ACC112 (cell line): Measurements from ENCODE around the gene GXYLT1.
"Not testable (repeated sequence)": the region's sequence is repeated elsewhere in the genome, so short reads cannot be mapped to it uniquely, and the experiment has no call there.

Experiments used
- H2AFZ ChIP-seq: fragments of 200-600 bp; sonication (generic); one replicate; pipeline ENCODE4 v1.6.0; 2017; ENCODE audit warnings: antibody characterized with exemption, low read length; ENCODE audit not compliant: unreplicated experiment
- H3K27ac ChIP-seq: fragments of 200-600 bp; sonication (generic); 2 replicates; pipeline ENCODE4 v1.5.1; 2014; ENCODE audit warnings: low read depth, mild to moderate bottlenecking, antibody characterized with exemption, low read length, moderate library complexity
- H3K27me3 ChIP-seq: fragments of 200-600 bp; sonication (generic); 2 replicates; pipeline ENCODE4 v1.6.1; 2014; ENCODE audit warnings: mild to moderate bottlenecking, antibody characterized with exemption, low read length, moderate library complexity, mixed read lengths; ENCODE audit not compliant: insufficient read depth
- H3K36me3 ChIP-seq: fragments of 200-600 bp; sonication (generic); 2 replicates; pipeline ENCODE4 v1.6.1; 2016; ENCODE audit warnings: mild to moderate bottlenecking, antibody characterized with exemption, low read length, moderate library complexity, mixed read lengths; ENCODE audit not compliant: insufficient read depth
- H3K4me1 ChIP-seq: fragments of 200-600 bp; sonication (generic); one replicate; pipeline ENCODE4 v1.6.1; 2016; ENCODE audit warnings: low read length, mixed read lengths; ENCODE audit not compliant: insufficient read depth, unreplicated experiment, control insufficient read depth
- H3K4me3 ChIP-seq: fragments of 200-600 bp; sonication (generic); 2 replicates; pipeline ENCODE4 v1.5.1; 2014; ENCODE audit warnings: mild to moderate bottlenecking, low read depth, low read length
- H3K79me2 ChIP-seq: fragments of 200-600 bp; sonication (generic); one replicate; pipeline ENCODE4 v1.6.0; 2016; ENCODE audit warnings: low read length; ENCODE audit not compliant: control insufficient read depth, unreplicated experiment, insufficient read depth

The GXYLT1 gene

GRCh38 chr12:42126963-42127362 is 17.7 kb downstream of the GXYLT1 start:
- Histone ChIP-seq H3K79me2 (peaks cover 33% of the 10 kb centered on the region), H3K4me1 (peaks cover 17% of the 10 kb centered on the region), H3K27me3 (no peaks in the 10 kb centered on the region), H3K4me3 (no peak overlapping the region), H2AFZ (no peak overlapping the region), H3K27ac (no peak overlapping the region), H3K36me3 (no peaks in the 10 kb centered on the region)

DNA sequence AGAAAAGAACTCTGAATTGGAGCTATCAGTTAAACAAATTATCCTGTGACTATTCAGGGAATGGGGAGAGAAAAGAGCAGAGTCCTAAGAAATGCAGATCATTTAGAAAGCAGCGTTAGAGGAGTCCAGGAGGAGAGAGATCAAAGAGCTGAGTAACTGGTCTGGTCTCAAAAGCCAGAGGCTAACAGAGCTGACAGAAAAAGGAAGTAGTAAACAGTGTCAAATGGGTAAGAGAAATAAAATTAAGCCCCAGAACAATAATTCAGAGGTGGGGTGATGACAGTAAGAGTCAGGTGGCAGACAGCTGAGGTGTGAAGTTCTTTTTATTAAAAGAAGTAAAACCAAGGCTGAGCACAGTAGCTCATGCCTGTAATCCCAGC is 19.3 kb downstream of the GXYLT1 start:
- Histone ChIP-seq H3K79me2 (peaks cover 35% of the 10 kb centered on the region), H3K27ac (no peak overlapping the region), H2AFZ (no peak overlapping the region), H3K27me3 (no peaks in the 10 kb centered on the region), H3K36me3 (no peaks in the 10 kb centered on the region), H3K4me1 (peaks cover 7% of the 10 kb centered on the region), H3K4me3 (no peak overlapping the region)

DNA sequence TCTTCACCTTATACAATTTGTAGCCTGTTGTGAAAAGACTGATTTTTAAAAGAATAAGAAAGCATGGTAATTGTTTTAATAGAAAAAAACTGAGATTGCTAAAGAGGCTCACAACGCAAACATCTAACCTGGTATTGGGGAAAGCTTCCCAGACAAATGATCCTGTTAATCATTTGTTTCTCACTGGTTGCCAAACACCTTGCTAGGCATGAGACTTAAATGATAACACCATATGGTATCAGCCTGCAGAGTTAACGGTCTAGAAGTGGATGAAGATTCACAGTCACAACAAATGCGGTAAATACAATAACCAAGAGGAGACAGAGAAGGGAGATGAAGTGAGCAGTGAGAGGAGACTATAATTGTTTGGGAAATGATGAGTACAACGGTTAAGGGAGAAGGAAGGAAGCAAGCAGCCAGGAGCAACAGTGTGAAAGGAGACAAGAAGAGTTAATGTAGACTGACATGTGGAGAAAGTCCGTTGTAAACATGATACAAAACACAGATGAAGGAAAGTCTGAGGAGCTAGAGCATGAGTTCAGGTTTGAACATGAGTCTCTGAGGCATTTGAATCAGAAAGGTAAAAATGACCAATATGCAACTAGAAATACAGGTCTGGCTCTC is 19.8 kb downstream of the GXYLT1 start:
- peaks cover 32% of the 10 kb centered on the region for H3K79me2 ChIP-seq
- no peak overlapping the region for H2AFZ ChIP-seq
- peaks cover 2% of the 10 kb centered on the region for H3K4me1 ChIP-seq
- H3K27ac ChIP-seq = no peak overlapping the region
- H3K27me3 ChIP-seq = no peaks in the 10 kb centered on the region
- no peak overlapping the region for H3K4me3 ChIP-seq
- H3K36me3 ChIP-seq = no peaks in the 10 kb centered on the region

DNA sequence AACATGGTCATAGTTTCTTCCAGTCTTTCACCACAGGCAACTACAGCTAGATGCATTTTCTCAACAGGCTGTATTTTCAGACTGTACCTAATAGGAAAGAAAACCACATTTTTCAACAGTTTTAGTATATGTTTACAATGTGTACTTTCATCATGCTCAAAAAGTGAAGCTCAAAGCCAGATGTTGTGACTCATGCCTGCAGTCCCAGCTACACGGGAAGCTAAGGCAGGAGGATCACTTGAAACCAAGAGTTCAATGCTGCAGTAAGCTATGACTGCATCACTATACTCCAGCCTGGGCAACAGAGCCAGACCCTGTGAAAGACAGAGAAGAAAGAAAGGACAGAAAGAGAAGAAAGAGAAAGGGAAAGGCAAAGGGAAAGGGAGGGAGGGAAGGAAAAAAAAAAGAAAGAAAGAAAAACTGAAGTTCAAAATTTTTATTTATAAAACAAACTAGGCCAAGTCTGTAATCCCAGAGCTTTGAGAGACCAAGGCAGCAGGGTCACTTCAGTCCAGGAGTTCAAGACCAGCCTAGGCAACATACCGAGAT is 25.5 kb downstream of the GXYLT1 start:
- H3K4me1 ChIP-seq = peaks cover 10% of the 10 kb centered on the region
- H3K27ac ChIP-seq = peak overlapping the region; percentile 20; the same call in 1 of the 2 replicates
- H3K27me3 ChIP-seq = no peaks in the 10 kb centered on the region
- H3K36me3 ChIP-seq = peaks cover 2% of the 10 kb centered on the region; the same call in 1 of the 2 replicates
- H3K79me2 ChIP-seq = peaks cover 12% of the 10 kb centered on the region
- no peak overlapping the region for H3K4me3 ChIP-seq
- no peak overlapping the region for H2AFZ ChIP-seq

- peak overlapping the region; percentile 2 for H2AFZ ChIP-seq
- H3K4me1 ChIP-seq = peaks cover 10% of the 10 kb centered on the region
- no peak overlapping the region for H3K4me3 ChIP-seq
- H3K27ac ChIP-seq = peak overlapping the region; percentile 20
- peaks cover 12% of the 10 kb centered on the region for H3K79me2 ChIP-seq
- H3K27me3 ChIP-seq = no peaks in the 10 kb centered on the region
- H3K36me3 ChIP-seq = peaks cover 2% of the 10 kb centered on the region; the same call in 1 of the 2 replicates
Observed at GRCh38 chr12:42118136-42118879, 26.4 kb downstream of the GXYLT1 start.

DNA sequence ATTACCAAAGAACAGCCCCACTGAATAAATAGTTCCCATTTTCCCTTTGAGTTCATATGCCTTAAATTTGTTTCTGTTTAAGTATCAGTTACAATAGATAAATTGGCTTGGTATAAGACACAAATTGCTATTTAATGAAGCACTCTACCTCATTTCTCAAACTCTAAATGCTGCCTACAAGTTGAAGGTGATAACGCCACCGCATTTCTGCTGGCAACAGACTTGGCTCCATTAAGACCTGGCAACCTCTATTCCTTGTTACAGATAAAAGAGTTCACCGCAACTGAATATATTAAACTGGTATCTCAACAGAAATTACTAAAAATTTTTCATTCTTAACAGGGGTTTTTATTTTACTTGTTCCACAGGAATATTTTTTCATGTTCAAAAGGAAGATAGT is 35.6 kb downstream of the GXYLT1 start:
- Histone ChIP-seq H3K36me3 (no peaks in the 10 kb centered on the region), H3K27ac (no peak overlapping the region), H3K79me2 (no peaks in the 10 kb centered on the region)

DNA sequence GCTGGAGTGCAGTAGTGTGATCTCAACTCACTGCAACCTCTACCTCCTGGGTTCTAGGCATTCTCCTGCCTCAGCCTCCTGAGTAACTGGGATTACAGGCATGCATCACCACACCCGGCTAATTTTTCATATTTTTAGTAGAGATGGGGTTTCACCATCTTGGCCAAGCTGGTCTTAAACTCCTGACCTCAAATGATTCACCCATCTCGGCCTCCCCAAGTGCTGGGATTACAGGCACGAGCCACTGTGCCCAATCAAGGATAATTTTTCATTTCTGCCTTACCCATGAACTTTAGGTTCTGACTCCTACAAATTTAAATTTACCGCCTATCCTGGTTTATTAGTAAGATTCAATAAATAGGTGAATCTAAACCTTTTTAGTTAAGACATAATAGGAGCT is 37.9 kb downstream of the GXYLT1 start:
- H3K27ac ChIP-seq, H3K36me3 ChIP-seq, H2AFZ ChIP-seq, H3K79me2 ChIP-seq, H3K4me1 ChIP-seq, H3K4me3 ChIP-seq, H3K27me3 ChIP-seq: not testable (repeated sequence)

More for the DNA sequence above, 35.6 kb downstream of the GXYLT1 start:
- H3K27me3 ChIP-seq = no peaks in the 10 kb centered on the region
- no peak overlapping the region for H2AFZ ChIP-seq
- no peak overlapping the region for H3K4me3 ChIP-seq
- peaks cover 7% of the 10 kb centered on the region for H3K4me1 ChIP-seq

- no peaks in the 10 kb centered on the region for H3K27me3 ChIP-seq
- peaks cover 7% of the 10 kb centered on the region for H3K4me1 ChIP-seq
- H2AFZ ChIP-seq = no peak overlapping the region
- no peaks in the 10 kb centered on the region for H3K36me3 ChIP-seq
- H3K27ac ChIP-seq = no peak overlapping the region
- no peaks in the 10 kb centered on the region for H3K79me2 ChIP-seq
- no peak overlapping the region for H3K4me3 ChIP-seq
Observed at GRCh38 chr12:42104784-42105183, 39.9 kb downstream of the GXYLT1 start.

GRCh38 chr12:42104087-42104486 is 40.6 kb downstream of the GXYLT1 start:
- no peak overlapping the region for H3K27ac ChIP-seq
- no peak overlapping the region for H2AFZ ChIP-seq
- no peak overlapping the region for H3K4me3 ChIP-seq
- H3K4me1 ChIP-seq = peaks cover 7% of the 10 kb centered on the region
- H3K36me3 ChIP-seq = no peaks in the 10 kb centered on the region
- no peaks in the 10 kb centered on the region for H3K79me2 ChIP-seq
- H3K27me3 ChIP-seq = no peaks in the 10 kb centered on the region

DNA sequence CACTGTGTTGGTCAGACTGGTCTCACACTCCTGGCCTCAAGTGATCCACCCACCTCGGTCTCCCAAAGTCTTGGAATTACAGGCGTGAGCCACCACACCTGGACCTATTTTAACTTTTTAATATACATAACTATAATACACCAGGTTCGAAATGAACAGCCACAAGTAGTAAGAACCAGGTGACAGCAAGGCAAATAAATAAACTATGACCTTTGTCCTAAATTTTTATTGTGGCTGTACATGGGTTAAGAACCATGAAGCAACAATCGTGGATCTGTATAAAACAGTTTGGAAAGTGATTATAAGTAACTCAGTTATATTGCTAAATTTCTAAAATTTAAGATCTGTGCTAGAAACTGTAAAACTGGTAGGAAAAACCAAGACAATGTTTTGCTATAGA is 41.5 kb downstream of the GXYLT1 start:
- no peak overlapping the region for H2AFZ ChIP-seq
- H3K79me2 ChIP-seq = no peaks in the 10 kb centered on the region
- H3K27ac ChIP-seq = no peak overlapping the region
- H3K36me3 ChIP-seq = no peaks in the 10 kb centered on the region
- H3K4me1 ChIP-seq = peaks cover 7% of the 10 kb centered on the region
- no peak overlapping the region for H3K4me3 ChIP-seq
- H3K27me3 ChIP-seq = no peaks in the 10 kb centered on the region

DNA sequence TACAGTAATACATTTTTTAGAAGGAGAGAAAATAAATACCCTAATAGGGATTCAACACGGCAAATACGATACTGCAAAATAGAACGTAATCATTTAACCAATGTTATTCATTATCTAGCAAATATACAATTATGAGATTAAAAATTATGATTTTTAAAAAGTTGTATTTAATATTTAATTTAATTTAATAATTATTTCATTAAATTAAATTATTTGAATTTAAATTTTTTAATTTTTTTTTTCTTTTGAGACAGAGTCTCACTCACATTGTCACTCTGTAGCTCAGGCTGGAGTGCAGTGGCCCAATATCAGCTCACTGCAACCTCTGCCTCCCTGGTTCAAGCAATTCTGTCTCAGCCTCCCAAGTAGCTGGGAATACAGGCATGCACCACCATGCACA is 42.0 kb downstream of the GXYLT1 start:
- Histone ChIP-seq H3K4me3 (no peak overlapping the region), H3K79me2 (no peaks in the 10 kb centered on the region), H3K27me3 (no peaks in the 10 kb centered on the region), H3K36me3 (no peaks in the 10 kb centered on the region), H3K4me1 (peaks cover 11% of the 10 kb centered on the region), H2AFZ (no peak overlapping the region), H3K27ac (no peak overlapping the region)
